ENCODE data around the gene LRP1-AS. TPM values are rescaled to one million over a fixed set of nuclear protein-coding genes. Genes with fewer than 3 reads are reported as not detected.

LRP1-AS gene
- total RNA-seq, 1 experiment from 2014 or later = not detected

DNA sequence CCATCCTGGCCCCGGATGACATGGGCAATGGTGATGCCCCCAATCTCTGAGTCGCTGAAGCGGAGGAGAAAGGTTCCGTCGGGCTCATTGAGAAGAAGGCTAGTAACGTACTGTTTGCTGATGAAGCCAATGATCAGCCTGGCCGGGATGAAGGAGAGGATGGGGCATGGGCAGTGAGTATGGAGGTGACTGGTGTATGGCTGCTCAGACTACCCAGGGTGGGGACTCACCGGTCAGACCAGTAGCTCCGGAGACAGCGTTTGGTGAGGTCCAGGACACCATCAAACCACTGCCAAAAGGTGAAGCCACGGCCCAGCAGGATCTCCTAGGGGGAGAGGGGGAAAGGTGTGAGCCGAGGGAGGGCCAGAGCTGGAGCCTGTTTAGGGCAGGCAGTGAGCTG, 47.7 kb downstream of the LRP1-AS start:
- ATAC-seq (no peak), DNase-seq (ENCODE audit: low read depth, low spot score) (no peak)
- BruUV-seq (replicated peaks) = no TSS peak
- Histone ChIP-seq H3K4me1 (ENCODE audit: control insufficient read depth, insufficient read depth, low read length) (peaks cover 4% of the 10 kb centered on the region; the same call in 1 of the 2 replicates), H3K9me3 (ENCODE audit: control insufficient read depth, insufficient read depth, low read depth, low read length) (no peaks in the 10 kb centered on the region), H3K36me3 (ENCODE audit: control insufficient read depth, insufficient read depth, low read length) (no peaks in the 10 kb centered on the region), H3K27ac (ENCODE audit: low read length) (no peak overlapping the region), H3K4me3 (ENCODE audit: low read depth in 2 of 2, low read length in 2 of 2) (no peak overlapping the region), H3K27me3 (ENCODE audit: control insufficient read depth, insufficient read depth, low read length) (no peaks in the 10 kb centered on the region)
- intact Hi-C loops (cut with micrococcal nuclease; ENCODE audit: unreplicated experiment) = no loop called here
- TF ChIP-seq POLR2AphosphoS5 (IDR thresholded peaks at IDR 0.05; ENCODE audit: low read depth, low read length) (no peak), TCF7L2 (IDR thresholded peaks at IDR 0.05; ENCODE audit: low read depth, low read length) (no peak), SIN3A (IDR thresholded peaks at IDR 0.05; ENCODE audit: borderline replicate concordance, insufficient read depth, low read depth, low read length) (no peak)
- TF ChIP-seq, protein P1, sequence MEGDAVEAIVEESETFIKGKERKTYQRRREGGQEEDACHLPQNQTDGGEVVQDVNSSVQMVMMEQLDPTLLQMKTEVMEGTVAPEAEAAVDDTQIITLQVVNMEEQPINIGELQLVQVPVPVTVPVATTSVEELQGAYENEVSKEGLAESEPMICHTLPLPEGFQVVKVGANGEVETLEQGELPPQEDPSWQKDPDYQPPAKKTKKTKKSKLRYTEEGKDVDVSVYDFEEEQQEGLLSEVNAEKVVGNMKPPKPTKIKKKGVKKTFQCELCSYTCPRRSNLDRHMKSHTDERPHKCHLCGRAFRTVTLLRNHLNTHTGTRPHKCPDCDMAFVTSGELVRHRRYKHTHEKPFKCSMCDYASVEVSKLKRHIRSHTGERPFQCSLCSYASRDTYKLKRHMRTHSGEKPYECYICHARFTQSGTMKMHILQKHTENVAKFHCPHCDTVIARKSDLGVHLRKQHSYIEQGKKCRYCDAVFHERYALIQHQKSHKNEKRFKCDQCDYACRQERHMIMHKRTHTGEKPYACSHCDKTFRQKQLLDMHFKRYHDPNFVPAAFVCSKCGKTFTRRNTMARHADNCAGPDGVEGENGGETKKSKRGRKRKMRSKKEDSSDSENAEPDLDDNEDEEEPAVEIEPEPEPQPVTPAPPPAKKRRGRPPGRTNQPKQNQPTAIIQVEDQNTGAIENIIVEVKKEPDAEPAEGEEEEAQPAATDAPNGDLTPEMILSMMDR (IDR thresholded peaks at IDR 0.05) = no peak
- TF ChIP-seq, protein P2, sequence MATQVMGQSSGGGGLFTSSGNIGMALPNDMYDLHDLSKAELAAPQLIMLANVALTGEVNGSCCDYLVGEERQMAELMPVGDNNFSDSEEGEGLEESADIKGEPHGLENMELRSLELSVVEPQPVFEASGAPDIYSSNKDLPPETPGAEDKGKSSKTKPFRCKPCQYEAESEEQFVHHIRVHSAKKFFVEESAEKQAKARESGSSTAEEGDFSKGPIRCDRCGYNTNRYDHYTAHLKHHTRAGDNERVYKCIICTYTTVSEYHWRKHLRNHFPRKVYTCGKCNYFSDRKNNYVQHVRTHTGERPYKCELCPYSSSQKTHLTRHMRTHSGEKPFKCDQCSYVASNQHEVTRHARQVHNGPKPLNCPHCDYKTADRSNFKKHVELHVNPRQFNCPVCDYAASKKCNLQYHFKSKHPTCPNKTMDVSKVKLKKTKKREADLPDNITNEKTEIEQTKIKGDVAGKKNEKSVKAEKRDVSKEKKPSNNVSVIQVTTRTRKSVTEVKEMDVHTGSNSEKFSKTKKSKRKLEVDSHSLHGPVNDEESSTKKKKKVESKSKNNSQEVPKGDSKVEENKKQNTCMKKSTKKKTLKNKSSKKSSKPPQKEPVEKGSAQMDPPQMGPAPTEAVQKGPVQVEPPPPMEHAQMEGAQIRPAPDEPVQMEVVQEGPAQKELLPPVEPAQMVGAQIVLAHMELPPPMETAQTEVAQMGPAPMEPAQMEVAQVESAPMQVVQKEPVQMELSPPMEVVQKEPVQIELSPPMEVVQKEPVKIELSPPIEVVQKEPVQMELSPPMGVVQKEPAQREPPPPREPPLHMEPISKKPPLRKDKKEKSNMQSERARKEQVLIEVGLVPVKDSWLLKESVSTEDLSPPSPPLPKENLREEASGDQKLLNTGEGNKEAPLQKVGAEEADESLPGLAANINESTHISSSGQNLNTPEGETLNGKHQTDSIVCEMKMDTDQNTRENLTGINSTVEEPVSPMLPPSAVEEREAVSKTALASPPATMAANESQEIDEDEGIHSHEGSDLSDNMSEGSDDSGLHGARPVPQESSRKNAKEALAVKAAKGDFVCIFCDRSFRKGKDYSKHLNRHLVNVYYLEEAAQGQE (IDR thresholded peaks at IDR 0.05; ENCODE audit: insufficient read depth in 1 of 2, low read depth in 2 of 2, low read length in 1 of 2) = no peak
- ChIA-PET CTCF (no interaction called here), POLR2A (no interaction called here)
- in situ Hi-C loops (cut with HindIII; ENCODE audit: low pct_unique_long_range_greater_than_20kb, low sequenced_read_pairs) = no loop called here

DNA sequence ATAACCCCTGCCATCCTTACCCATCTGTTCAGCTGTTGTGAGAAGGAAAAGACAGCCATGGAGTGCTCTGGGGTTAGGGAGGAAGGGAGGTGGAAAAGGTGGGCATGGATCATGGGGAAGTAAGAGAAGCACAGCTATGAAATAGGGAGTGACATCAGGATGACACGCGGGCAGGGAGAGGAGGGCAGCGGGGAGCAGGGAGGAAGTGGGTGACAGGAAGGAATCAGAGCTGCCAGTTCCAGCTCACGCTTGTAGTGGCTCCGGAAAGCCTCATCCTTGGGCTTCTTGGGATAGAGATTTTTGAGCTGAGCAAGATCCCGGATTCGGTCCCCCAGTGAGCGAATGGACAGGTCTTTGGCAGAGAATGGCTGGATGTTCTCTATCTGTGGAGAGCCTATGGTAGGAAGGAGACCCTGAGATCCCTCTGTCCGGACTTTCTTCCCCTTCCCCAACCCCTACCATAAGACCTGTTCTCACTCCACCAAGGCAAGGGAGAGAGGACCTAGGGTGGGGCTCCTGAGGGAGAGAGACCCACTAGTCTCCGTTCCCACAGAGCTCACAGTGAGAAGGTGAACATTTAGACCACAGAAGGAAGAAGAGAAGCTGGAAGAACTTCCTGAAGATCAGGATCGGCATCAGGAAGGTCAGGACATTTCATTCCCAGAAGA, 48.2 kb downstream of the LRP1-AS start:
- ATAC-seq (no peak), DNase-seq (ENCODE audit: low read depth, low spot score) (no peak)
- no peak for TF ChIP-seq SIN3A (IDR thresholded peaks at IDR 0.05; ENCODE audit: borderline replicate concordance, insufficient read depth, low read depth, low read length)
- TF ChIP-seq, protein P1 (IDR thresholded peaks at IDR 0.05) = no peak
- Histone ChIP-seq H3K4me3 (ENCODE audit: low read depth in 2 of 2, low read length in 2 of 2) (no peak overlapping the region), H3K4me1 (ENCODE audit: control insufficient read depth, insufficient read depth, low read length) (peaks cover 6% of the 10 kb centered on the region; the same call in 1 of the 2 replicates), H3K36me3 (ENCODE audit: control insufficient read depth, insufficient read depth, low read length) (no peaks in the 10 kb centered on the region), H3K9me3 (ENCODE audit: control insufficient read depth, insufficient read depth, low read depth, low read length) (no peaks in the 10 kb centered on the region), H3K27me3 (ENCODE audit: control insufficient read depth, insufficient read depth, low read length) (no peaks in the 10 kb centered on the region), H3K27ac (ENCODE audit: low read length) (no peak overlapping the region)
- ChIA-PET CTCF (interaction anchor here (0.5 kb wide), 1 partner anchor 18 kb away, joined by 4 read pairs; no protein-coding TSS in a partner anchor), POLR2A (no interaction called here)
- in situ Hi-C loops (cut with HindIII; ENCODE audit: low pct_unique_long_range_greater_than_20kb, low sequenced_read_pairs) (no loop called here), intact Hi-C loops (cut with micrococcal nuclease; ENCODE audit: unreplicated experiment) (no loop called here)
- no TSS peak for BruUV-seq (replicated peaks)
